Mucosa of descending colon (tissue), 3 donors: ENCODE measurements around the gene CFAP97. TPM values are rescaled to one million over a fixed set of nuclear protein-coding genes. Genes with fewer than 3 reads are reported as not detected.

Experiments used
- ATAC-seq: fragments of 200-7000 bp; cut with Tn5 transposase; one replicate; pipeline ENCODE4 v1.9.1; 2020; ENCODE audit warnings: mild to moderate bottlenecking, moderate library complexity
- DNase-seq, 3 donors: peaks; one replicate each; pipeline ENCODE4 v3.0.0-alpha.2; 2020
- H3K36me3 ChIP-seq: fragments of 200-600 bp; one replicate; pipeline ENCODE4 v1.8.0; 2021; ENCODE audit warnings: low read depth, mild to moderate bottlenecking
- H3K4me1 ChIP-seq: fragments of 200-600 bp; one replicate; pipeline ENCODE4 v1.8.0; 2021; ENCODE audit warnings: low read depth, mild to moderate bottlenecking
- H3K4me3 ChIP-seq: fragments of 200-600 bp; one replicate; pipeline ENCODE4 v1.8.0; 2021; ENCODE audit warnings: mild to moderate bottlenecking
- H3K9me3 ChIP-seq: fragments of 200-600 bp; one replicate; pipeline ENCODE4 v1.8.0; 2021; ENCODE audit warnings: mild to moderate bottlenecking
- CTCF ChIP-seq: fragments of 200-600 bp; IDR thresholded peaks from one replicate; pipeline ENCODE4 v1.8.0; 2022; ENCODE audit warnings: antibody characterized with exemption, mild to moderate bottlenecking
- intact Hi-C, 2 donors: fragments of 100-400 bp; cut with DNase I in 1 of 2; cut with micrococcal nuclease in 1 of 2; formaldehyde crosslinking; loops; one replicate each; pipeline versions ENCODE4 v1.11.0 to v1.11.1; 2022; cut with DNase I, micrococcal nuclease
- total RNA-seq, 3 donors: library from RNA; stranded (reverse); fragmentation: NEBNext Ultra II Directional in 2 of 3; extraction: Animal tissue kit (Norgen Biotek cat#: 25700) in 2 of 3; gene quantifications; one replicate each; pipeline versions ENCODE4 v1.2.1 to v1.2.4, GENCODE V29; 2021 to 2023
- donor health status: DM: no; HTN: no; CAD: no; lungs with moderate emphysema.
- donor health status: DM: no; HTN: no; CAD: no.
- donor health status: DM: no; HTN: yes; CAD: no.

Gene CFAP97
- total RNA-seq, 3 donors from 2014 or later = 12.4 to 44.3 (median 16.6) TPM

- H3K4me1 ChIP-seq = peaks cover 12% of the 10 kb centered on the region
- ATAC-seq (no peak), DNase-seq (no peak)
- intact Hi-C loops = no loop called here
- TF ChIP-seq CTCF = no peak
- H3K36me3 ChIP-seq = no peaks in the 10 kb centered on the region
- H3K4me3 ChIP-seq = no peak overlapping the region
- H3K9me3 ChIP-seq = no peaks in the 10 kb centered on the region
These were observed 24.0 kb upstream of the CFAP97 start for GRCh38 chr4:185227713-185228278.

- peak; percentile 60 for ATAC-seq
- TF ChIP-seq CTCF = no peak
- Histone ChIP-seq H3K4me1 (peaks cover 10% of the 10 kb centered on the region), H3K9me3 (no peaks in the 10 kb centered on the region), H3K36me3 (no peaks in the 10 kb centered on the region), H3K4me3 (no peak overlapping the region)
- no peak for DNase-seq
- intact Hi-C loops = no loop called here
These were observed 23.3 kb upstream of the CFAP97 start for GRCh38 chr4:185227131-185227551.

DNA sequence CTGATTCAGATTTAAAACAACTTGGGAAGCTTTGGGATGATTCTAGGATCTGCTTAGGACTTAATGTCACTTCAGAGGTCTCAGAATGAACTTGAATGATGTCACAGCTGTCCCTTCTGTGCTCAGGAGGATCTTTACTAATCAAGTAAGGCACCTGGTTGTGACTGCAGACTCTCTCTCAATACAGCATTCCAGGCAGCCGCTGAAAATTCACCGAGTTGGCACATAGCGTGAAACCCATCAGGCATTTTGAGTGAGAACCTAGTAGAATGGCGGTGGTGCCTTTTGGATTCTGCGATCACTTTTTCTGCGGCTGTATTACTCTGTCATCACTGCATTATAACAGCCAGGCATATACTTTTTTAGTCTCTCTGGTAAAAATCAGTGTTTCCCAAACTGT is 22.1 kb upstream of the CFAP97 start:
- DNase-seq (no peak), ATAC-seq (no peak)
- intact Hi-C loops = no loop called here
- no peak overlapping the region for H3K4me3 ChIP-seq
- H3K4me1 ChIP-seq = peaks cover 11% of the 10 kb centered on the region
- TF ChIP-seq CTCF = no peak
- no peaks in the 10 kb centered on the region for H3K36me3 ChIP-seq
- H3K9me3 ChIP-seq = no peaks in the 10 kb centered on the region

- Histone ChIP-seq H3K36me3 (no peaks in the 10 kb centered on the region), H3K9me3 (no peaks in the 10 kb centered on the region), H3K4me1 (peaks cover 14% of the 10 kb centered on the region), H3K4me3 (no peak overlapping the region)
- intact Hi-C loops = no loop called here
- ATAC-seq (no peak), DNase-seq (no peak)
- TF ChIP-seq CTCF = no peak
These were observed 20.8 kb upstream of the CFAP97 start for GRCh38 chr4:185224597-185224996.

GRCh38 chr4:185222598-185222997 is 18.8 kb upstream of the CFAP97 start:
- H3K4me1 ChIP-seq = peaks cover 13% of the 10 kb centered on the region
- TF ChIP-seq CTCF = no peak
- intact Hi-C loops = no loop called here
- ATAC-seq (no peak), DNase-seq (no peak)
- no peaks in the 10 kb centered on the region for H3K9me3 ChIP-seq
- H3K4me3 ChIP-seq = no peak overlapping the region
- H3K36me3 ChIP-seq = no peaks in the 10 kb centered on the region

GRCh38 chr4:185221912-185222311 is 18.1 kb upstream of the CFAP97 start:
- intact Hi-C loops = no loop called here
- no peak for TF ChIP-seq CTCF

More at GRCh38 chr4:185221912-185222311, 18.1 kb upstream of the CFAP97 start:
- no peak for ATAC-seq
- DNase-seq = no peak
- no peaks in the 10 kb centered on the region for H3K36me3 ChIP-seq
- H3K4me3 ChIP-seq = no peak overlapping the region
- H3K9me3 ChIP-seq = no peaks in the 10 kb centered on the region
- peaks cover 12% of the 10 kb centered on the region for H3K4me1 ChIP-seq
